Endodermal cell (in vitro differentiated cells): ENCODE data around the gene RASGRF2. TPM values are rescaled to one million over a fixed set of nuclear protein-coding genes. Genes with fewer than 3 reads are reported as not detected.

Experiments used
- DNase-seq: peaks from one replicate; pipeline ENCODE4 v3.0.0-alpha.2; 2017
- H3K27ac ChIP-seq: 2 replicates; pipeline ENCODE4 v1.5.1; 2013; ENCODE audit warnings: mild to moderate bottlenecking, low read depth, low read length, moderate library complexity
- H3K27me3 ChIP-seq: 2 replicates; pipeline ENCODE4 v1.6.1; 2013; ENCODE audit warnings: mild to moderate bottlenecking, low read length, moderate library complexity; ENCODE audit not compliant: insufficient read depth, control insufficient read depth, poor library complexity, severe bottlenecking
- H3K36me3 ChIP-seq: 2 replicates; pipeline ENCODE4 v1.7.0; 2013; ENCODE audit warnings: mild to moderate bottlenecking, low read length, moderate library complexity; ENCODE audit not compliant: control insufficient read depth, insufficient read depth
- H3K4me1 ChIP-seq: one replicate; pipeline ENCODE4 v1.7.0; 2013; ENCODE audit warnings: low read length; ENCODE audit not compliant: control insufficient read depth, insufficient read depth
- H3K4me3 ChIP-seq: 2 replicates; pipeline ENCODE4 v1.5.1; 2013; ENCODE audit warnings: mild to moderate bottlenecking, low read length, moderate library complexity
- H3K9ac ChIP-seq: 2 replicates; pipeline ENCODE4 v1.6.1; 2013; ENCODE audit warnings: mild to moderate bottlenecking, low read length, moderate library complexity; ENCODE audit not compliant: poor library complexity, severe bottlenecking; ENCODE audit errors: extremely low read depth
- H3K9me3 ChIP-seq: 2 replicates; pipeline ENCODE4 v1.6.1; 2013; ENCODE audit warnings: mild to moderate bottlenecking, low read length, moderate library complexity; ENCODE audit not compliant: control insufficient read depth
- H3K27ac Mint-ChIP-seq: 2 replicates; pipeline ENCODE4 v1.8.0; 2020; ENCODE audit warnings: mixed read lengths
- H3K27me3 Mint-ChIP-seq: 2 replicates; pipeline ENCODE4 v1.8.0; 2021; ENCODE audit warnings: mild to moderate bottlenecking, mixed read lengths; ENCODE audit not compliant: insufficient read depth
- H3K36me3 Mint-ChIP-seq: 2 replicates; pipeline ENCODE4 v1.8.0; 2020; ENCODE audit warnings: low read depth, mixed read lengths
- H3K4me1 Mint-ChIP-seq: 2 replicates; pipeline ENCODE4 v1.8.0; 2020; ENCODE audit warnings: mixed read lengths
- H3K4me3 Mint-ChIP-seq: 2 replicates; pipeline ENCODE4 v1.8.0; 2020; ENCODE audit warnings: mild to moderate bottlenecking, moderate library complexity, mixed read lengths
- H3K9me3 Mint-ChIP-seq: 2 replicates; pipeline ENCODE4 v1.8.0; 2020; ENCODE audit warnings: mild to moderate bottlenecking, mixed read lengths
- CTCF ChIP-seq: fragments of 200-600 bp; sonication (generic); conservative IDR thresholded peaks from 2 replicates; pipeline ENCODE4 v1.5.0; 2021; ENCODE audit warnings: antibody characterized with exemption, mild to moderate bottlenecking
- WGBS, 2 experiments: methylation state at CpG; one replicate each; pipeline versions ENCODE4 v1.1.5 to v1.1.7; 2013; ENCODE audit warnings: missing lambda C conversion rate in 2 of 2, mixed read lengths in 1 of 2; ENCODE audit not compliant: insufficient coverage in 1 of 2, insufficient read length in 1 of 2; 5-methylcytosine and 5-hydroxymethylcytosine counted together
- total RNA-seq, 2 donors: library from RNA; stranded (reverse); fragmentation: NEBNext Ultra II Directional in 1 of 2; extraction: Animal tissue kit (Norgen Biotek cat#: 25700) in 1 of 2; gene quantifications; 2 replicates in 1 of 2; 3 replicates in 1 of 2; pipeline ENCODE4 v1.2.1, GENCODE V29; 2021

The RASGRF2 gene
- total RNA-seq, 2 donors from 2014 or later = 0.64 to 14.4 TPM

- Mint-ChIP-seq H3K36me3 (peaks cover 5% of the 10 kb centered on the region), H3K4me1 (no peaks in the 10 kb centered on the region), H3K27me3 (no peaks in the 10 kb centered on the region), H3K9me3 (peaks cover 7% of the 10 kb centered on the region), H3K27ac (no peak overlapping the region), H3K4me3 (no peak overlapping the region)
- Histone ChIP-seq H3K4me1 (no peaks in the 10 kb centered on the region), H3K27me3 (no peaks in the 10 kb centered on the region), H3K9me3 (peaks cover 5% of the 10 kb centered on the region), H3K4me3 (no peak overlapping the region), H3K27ac (no peak overlapping the region), H3K36me3 (no peaks in the 10 kb centered on the region), H3K9ac (no peak overlapping the region)
- TF ChIP-seq CTCF = no peak
- DNase-seq = no peak
- 84 to 94% methylated on average over 3 to 4 of the region's 4 CpGs for WGBS, 2 experiments
Measured at GRCh38 chr5:80916676-80917075, 43.5 kb upstream of the RASGRF2 start.

- Mint-ChIP-seq H3K27ac (no peak overlapping the region), H3K36me3 (no peaks in the 10 kb centered on the region), H3K4me1 (no peaks in the 10 kb centered on the region), H3K27me3 (no peaks in the 10 kb centered on the region), H3K4me3 (no peak overlapping the region), H3K9me3 (peaks cover 3% of the 10 kb centered on the region)
- TF ChIP-seq CTCF = no peak
- Histone ChIP-seq H3K9me3 (peaks cover 1% of the 10 kb centered on the region), H3K4me1 (no peaks in the 10 kb centered on the region), H3K27me3 (no peaks in the 10 kb centered on the region), H3K27ac (no peak overlapping the region), H3K9ac (no peak overlapping the region), H3K36me3 (no peaks in the 10 kb centered on the region), H3K4me3 (no peak overlapping the region)
- WGBS, 2 experiments = 89 to 94% methylated on average over 2 to 3 of the region's 3 CpGs
- DNase-seq = no peak
Measured at GRCh38 chr5:80917631-80918030, 42.5 kb upstream of the RASGRF2 start.

- no peaks in the 10 kb centered on the region for H3K4me1 Mint-ChIP-seq
- WGBS, 2 experiments = 81 to 93% methylated on average over 3 to 6 of the region's 6 CpGs
- no peaks in the 10 kb centered on the region for H3K27me3 Mint-ChIP-seq
- H3K4me3 Mint-ChIP-seq = no peak overlapping the region
- no peaks in the 10 kb centered on the region for H3K9me3 Mint-ChIP-seq
- Histone ChIP-seq H3K9ac (no peak overlapping the region), H3K36me3 (no peaks in the 10 kb centered on the region), H3K27ac (no peak overlapping the region), H3K4me1 (no peaks in the 10 kb centered on the region), H3K4me3 (no peak overlapping the region), H3K27me3 (no peaks in the 10 kb centered on the region), H3K9me3 (no peaks in the 10 kb centered on the region)
- H3K36me3 Mint-ChIP-seq = no peaks in the 10 kb centered on the region
- no peak overlapping the region for H3K27ac Mint-ChIP-seq
- no peak for DNase-seq
- no peak for TF ChIP-seq CTCF
Measured at GRCh38 chr5:80919678-80920196, 40.4 kb upstream of the RASGRF2 start.
